IMR-90 (cell line): ENCODE data around the gene CYP19A1.

Experiments
- BHLHE40 ChIP-seq: fragments of 150-350 bp; IDR thresholded peaks from 2 replicates; pipeline ENCODE4 v1.6.1; 2016; ENCODE audit warnings: mild to moderate bottlenecking, low read depth, low read length
- CEBPB ChIP-seq: IDR thresholded peaks from 2 replicates; pipeline ENCODE4 v1.6.1; 2012; ENCODE audit warnings: low read depth, low read length, improper control_type of control experiment
- CHD1 ChIP-seq: IDR thresholded peaks from 2 replicates; pipeline ENCODE4 v1.6.1; 2012; ENCODE audit warnings: low read depth, low read length, improper control_type of control experiment
- CTCF ChIP-seq: conservative IDR thresholded peaks from 2 replicates; pipeline ENCODE4 v1.5.1; 2012; ENCODE audit warnings: mild to moderate bottlenecking, low read depth, low read length, improper control_type of control experiment
- ELK1 ChIP-seq: fragments of 150-350 bp; IDR thresholded peaks from 2 replicates; pipeline ENCODE4 v1.6.1; 2016; ENCODE audit warnings: low read depth, mild to moderate bottlenecking, low read length, moderate library complexity, borderline replicate concordance
- FOS ChIP-seq: fragments of 150-350 bp; IDR thresholded peaks from 2 replicates; pipeline ENCODE4 v1.6.1; 2016; ENCODE audit warnings: low read depth, low read length
- MAFK ChIP-seq: IDR thresholded peaks from 2 replicates; pipeline ENCODE4 v1.6.1; 2012; ENCODE audit warnings: low read depth, low read length, improper control_type of control experiment
- MAZ ChIP-seq: IDR thresholded peaks from 2 replicates; pipeline ENCODE4 v1.6.1; 2012; ENCODE audit warnings: low read depth, mild to moderate bottlenecking, low read length, improper control_type of control experiment, moderate library complexity, borderline replicate concordance
- MXI1 ChIP-seq: IDR thresholded peaks from 2 replicates; pipeline ENCODE4 v1.6.1; 2012; ENCODE audit warnings: low read depth, mild to moderate bottlenecking, low read length, moderate library complexity, borderline replicate concordance
- NFE2L2 ChIP-seq: fragments of 150-350 bp; IDR thresholded peaks from 2 replicates; pipeline ENCODE4 v1.6.1; 2016; ENCODE audit warnings: low read depth, mild to moderate bottlenecking, low read length
- POLR2A ChIP-seq: IDR thresholded peaks from 2 replicates; pipeline ENCODE4 v1.6.1; 2012; ENCODE audit warnings: mild to moderate bottlenecking, low read depth, low read length
- RCOR1 ChIP-seq: IDR thresholded peaks from 2 replicates; pipeline ENCODE4 v1.6.1; 2012; ENCODE audit warnings: mild to moderate bottlenecking, low read length, improper control_type of control experiment; ENCODE audit not compliant: insufficient replicate concordance
- USF2 ChIP-seq: fragments of 150-350 bp; IDR thresholded peaks from 2 replicates; pipeline ENCODE4 v1.6.1; 2017; ENCODE audit warnings: mild to moderate bottlenecking, antibody characterized with exemption, low read length, low read depth

- no peak for TF ChIP-seq CTCF
- no peak for TF ChIP-seq USF2
- TF ChIP-seq FOS: no peak
- no peak for TF ChIP-seq POLR2A
- TF ChIP-seq RCOR1: no peak
- no peak for TF ChIP-seq NFE2L2
- TF ChIP-seq BHLHE40: no peak
- TF ChIP-seq MAZ: no peak
- no peak for TF ChIP-seq CEBPB
- no peak for TF ChIP-seq ELK1
- TF ChIP-seq MXI1: no peak
- no peak for TF ChIP-seq MAFK
- TF ChIP-seq CHD1: no peak
Measured at GRCh38 chr15:51234176-51234927, 104.0 kb downstream of the CYP19A1 start.
